Upper lobe of left lung (tissue), 4 donors: ENCODE data around the gene EZH2.

Source experiments
- EP300 ChIP-seq, 4 donors: sonication (generic); formaldehyde crosslinking; IDR thresholded peaks; one replicate each; pipeline ENCODE4 v1.5.1; 2017; ENCODE audit warnings: antibody characterized with exemption in 4 of 4, control low read depth in 2 of 4
- TF ChIP-seq, protein P1 (sequence below), 6 experiments: fragments of 450-650 bp in 4 of 6; fragments of 200-600 bp in 2 of 6; sonication (generic) in 2 of 6; IDR thresholded peaks; one replicate each; pipeline ENCODE4 v1.5.1; 2016 to 2019; ENCODE audit warnings: antibody characterized with exemption in 6 of 6

DNA sequence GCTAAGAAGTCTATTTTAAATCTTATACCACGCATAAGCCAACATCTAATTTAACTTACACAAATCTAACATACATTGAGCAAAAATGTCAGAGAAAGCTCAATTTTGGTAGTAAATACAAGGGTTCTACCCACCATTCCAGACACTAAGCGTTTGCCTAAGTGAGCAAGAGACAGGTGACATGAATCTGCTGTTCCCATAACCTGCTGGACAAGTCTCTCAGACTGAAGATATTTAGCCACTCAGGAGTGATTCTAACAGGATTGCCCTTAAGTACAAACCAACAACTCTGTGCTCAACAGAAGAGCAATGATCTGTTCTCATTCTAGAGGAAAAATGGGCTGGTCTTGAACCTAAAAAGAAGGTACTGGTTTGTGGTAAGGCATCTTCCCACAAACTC is 18.8 kb downstream of the EZH2 start:
- TF ChIP-seq, protein P1, sequence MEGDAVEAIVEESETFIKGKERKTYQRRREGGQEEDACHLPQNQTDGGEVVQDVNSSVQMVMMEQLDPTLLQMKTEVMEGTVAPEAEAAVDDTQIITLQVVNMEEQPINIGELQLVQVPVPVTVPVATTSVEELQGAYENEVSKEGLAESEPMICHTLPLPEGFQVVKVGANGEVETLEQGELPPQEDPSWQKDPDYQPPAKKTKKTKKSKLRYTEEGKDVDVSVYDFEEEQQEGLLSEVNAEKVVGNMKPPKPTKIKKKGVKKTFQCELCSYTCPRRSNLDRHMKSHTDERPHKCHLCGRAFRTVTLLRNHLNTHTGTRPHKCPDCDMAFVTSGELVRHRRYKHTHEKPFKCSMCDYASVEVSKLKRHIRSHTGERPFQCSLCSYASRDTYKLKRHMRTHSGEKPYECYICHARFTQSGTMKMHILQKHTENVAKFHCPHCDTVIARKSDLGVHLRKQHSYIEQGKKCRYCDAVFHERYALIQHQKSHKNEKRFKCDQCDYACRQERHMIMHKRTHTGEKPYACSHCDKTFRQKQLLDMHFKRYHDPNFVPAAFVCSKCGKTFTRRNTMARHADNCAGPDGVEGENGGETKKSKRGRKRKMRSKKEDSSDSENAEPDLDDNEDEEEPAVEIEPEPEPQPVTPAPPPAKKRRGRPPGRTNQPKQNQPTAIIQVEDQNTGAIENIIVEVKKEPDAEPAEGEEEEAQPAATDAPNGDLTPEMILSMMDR (IDR thresholded peaks at IDR 0.05): no peak
- TF ChIP-seq EP300 (IDR thresholded peaks at IDR 0.05): no peak
